ENCODE results near the gene SEC16B.

The SEC16B gene

DNA sequence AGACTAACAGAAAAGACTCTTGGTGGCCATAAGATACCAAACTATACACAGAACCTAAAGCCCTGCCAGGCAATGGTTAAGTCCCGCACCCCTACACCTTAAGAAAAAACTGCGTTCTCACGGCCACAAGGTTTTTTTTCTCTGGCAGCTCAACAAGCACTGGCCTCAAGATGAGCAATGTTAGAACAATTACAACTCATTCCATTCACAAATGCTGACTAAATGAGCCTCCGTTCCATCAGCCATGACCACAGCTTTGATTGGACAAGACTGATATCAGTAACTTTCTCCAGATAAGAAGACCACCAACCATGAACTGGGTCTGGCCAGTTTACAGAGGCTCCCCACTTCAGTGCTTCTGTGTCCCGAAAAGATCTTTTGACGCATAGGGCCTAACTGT is 31.9 kb downstream of the SEC16B start:
- Histone ChIP-seq H3K27me3 (ENCODE audit: insufficient read depth, low read length) (no peaks in the 10 kb centered on the region), H3K27ac (ENCODE audit: low read depth, low read length, poor library complexity, severe bottlenecking) (no peak overlapping the region), H2AFZ (ENCODE audit: low read length) (no peak overlapping the region), H3F3A (ENCODE audit: insufficient read depth, low read length) (no peaks in the 10 kb centered on the region), H3K9me3 (ENCODE audit: low read length) (no peaks in the 10 kb centered on the region), H3K4me2 (ENCODE audit: low read length) (no peak overlapping the region), H3K79me2 (ENCODE audit: insufficient read depth, low read length) (no peaks in the 10 kb centered on the region), H3K9me2 (ENCODE audit: low read depth, low read length) (no peaks in the 10 kb centered on the region), H4K20me1 (ENCODE audit: insufficient read depth, low read length) (no peaks in the 10 kb centered on the region), H3K9ac (ENCODE audit: low read length) (no peak overlapping the region), H3K36me3 (ENCODE audit: insufficient read depth, low read length) (no peaks in the 10 kb centered on the region), H3K4me3 (ENCODE audit: low read depth, low read length, poor library complexity, severe bottlenecking) (no peak overlapping the region), H3K4me1 (ENCODE audit: insufficient read depth, low read length, severe bottlenecking) (no peaks in the 10 kb centered on the region)
- no peak for TF ChIP-seq EZH2 (IDR thresholded peaks at IDR 0.05; ENCODE audit: borderline replicate concordance, low read length)
- TF ChIP-seq, protein P1, sequence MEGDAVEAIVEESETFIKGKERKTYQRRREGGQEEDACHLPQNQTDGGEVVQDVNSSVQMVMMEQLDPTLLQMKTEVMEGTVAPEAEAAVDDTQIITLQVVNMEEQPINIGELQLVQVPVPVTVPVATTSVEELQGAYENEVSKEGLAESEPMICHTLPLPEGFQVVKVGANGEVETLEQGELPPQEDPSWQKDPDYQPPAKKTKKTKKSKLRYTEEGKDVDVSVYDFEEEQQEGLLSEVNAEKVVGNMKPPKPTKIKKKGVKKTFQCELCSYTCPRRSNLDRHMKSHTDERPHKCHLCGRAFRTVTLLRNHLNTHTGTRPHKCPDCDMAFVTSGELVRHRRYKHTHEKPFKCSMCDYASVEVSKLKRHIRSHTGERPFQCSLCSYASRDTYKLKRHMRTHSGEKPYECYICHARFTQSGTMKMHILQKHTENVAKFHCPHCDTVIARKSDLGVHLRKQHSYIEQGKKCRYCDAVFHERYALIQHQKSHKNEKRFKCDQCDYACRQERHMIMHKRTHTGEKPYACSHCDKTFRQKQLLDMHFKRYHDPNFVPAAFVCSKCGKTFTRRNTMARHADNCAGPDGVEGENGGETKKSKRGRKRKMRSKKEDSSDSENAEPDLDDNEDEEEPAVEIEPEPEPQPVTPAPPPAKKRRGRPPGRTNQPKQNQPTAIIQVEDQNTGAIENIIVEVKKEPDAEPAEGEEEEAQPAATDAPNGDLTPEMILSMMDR (IDR thresholded peaks at IDR 0.05; ENCODE audit: low read length), result no peak

DNA sequence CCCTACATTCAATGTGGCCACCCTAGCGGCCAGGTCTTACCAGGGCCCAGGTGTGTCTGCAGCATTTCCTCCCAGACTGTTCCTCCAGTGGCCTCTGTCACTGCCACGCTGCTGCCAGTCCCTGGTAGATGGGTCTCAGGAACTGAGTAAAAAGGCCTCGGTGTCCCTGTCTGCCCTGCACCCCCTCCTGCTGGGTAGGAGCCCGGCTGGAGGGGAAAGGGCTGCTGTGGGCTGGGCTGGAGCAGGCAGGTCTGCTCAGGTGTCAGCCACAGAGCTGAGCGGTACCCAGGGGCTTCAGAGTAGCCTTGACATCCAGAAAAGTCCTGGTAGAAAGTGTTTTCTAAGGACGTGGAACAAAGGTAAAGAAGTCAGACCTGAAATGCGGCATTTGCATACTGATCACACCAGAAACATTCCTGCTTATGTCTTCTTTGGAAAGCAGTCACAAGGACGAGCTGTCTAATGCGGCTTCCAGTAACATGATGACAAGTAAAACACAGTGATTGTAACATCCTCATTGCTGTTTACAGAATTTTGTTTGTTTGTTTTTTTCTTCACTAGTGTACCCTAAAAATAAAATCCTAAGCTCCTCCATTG is 32.6 kb downstream of the SEC16B start:
- Histone ChIP-seq H3K4me3 (ENCODE audit: low read depth, low read length, poor library complexity, severe bottlenecking) (no peak overlapping the region), H3K9ac (ENCODE audit: low read length) (no peak overlapping the region), H3K36me3 (ENCODE audit: insufficient read depth, low read length) (no peaks in the 10 kb centered on the region), H3K4me1 (ENCODE audit: insufficient read depth, low read length, severe bottlenecking) (no peaks in the 10 kb centered on the region), H3K27me3 (ENCODE audit: insufficient read depth, low read length) (no peaks in the 10 kb centered on the region), H3K79me2 (ENCODE audit: insufficient read depth, low read length) (no peaks in the 10 kb centered on the region), H3K9me2 (ENCODE audit: low read depth, low read length) (no peaks in the 10 kb centered on the region), H3F3A (ENCODE audit: insufficient read depth, low read length) (no peaks in the 10 kb centered on the region), H3K9me3 (ENCODE audit: low read length) (no peaks in the 10 kb centered on the region), H2AFZ (ENCODE audit: low read length) (no peak overlapping the region), H4K20me1 (ENCODE audit: insufficient read depth, low read length) (no peaks in the 10 kb centered on the region), H3K27ac (ENCODE audit: low read depth, low read length, poor library complexity, severe bottlenecking) (no peak overlapping the region), H3K4me2 (ENCODE audit: low read length) (no peak overlapping the region)
- no peak for TF ChIP-seq EZH2 (IDR thresholded peaks at IDR 0.05; ENCODE audit: borderline replicate concordance, low read length)
- TF ChIP-seq, protein P1 (IDR thresholded peaks at IDR 0.05; ENCODE audit: low read length), result no peak

DNA sequence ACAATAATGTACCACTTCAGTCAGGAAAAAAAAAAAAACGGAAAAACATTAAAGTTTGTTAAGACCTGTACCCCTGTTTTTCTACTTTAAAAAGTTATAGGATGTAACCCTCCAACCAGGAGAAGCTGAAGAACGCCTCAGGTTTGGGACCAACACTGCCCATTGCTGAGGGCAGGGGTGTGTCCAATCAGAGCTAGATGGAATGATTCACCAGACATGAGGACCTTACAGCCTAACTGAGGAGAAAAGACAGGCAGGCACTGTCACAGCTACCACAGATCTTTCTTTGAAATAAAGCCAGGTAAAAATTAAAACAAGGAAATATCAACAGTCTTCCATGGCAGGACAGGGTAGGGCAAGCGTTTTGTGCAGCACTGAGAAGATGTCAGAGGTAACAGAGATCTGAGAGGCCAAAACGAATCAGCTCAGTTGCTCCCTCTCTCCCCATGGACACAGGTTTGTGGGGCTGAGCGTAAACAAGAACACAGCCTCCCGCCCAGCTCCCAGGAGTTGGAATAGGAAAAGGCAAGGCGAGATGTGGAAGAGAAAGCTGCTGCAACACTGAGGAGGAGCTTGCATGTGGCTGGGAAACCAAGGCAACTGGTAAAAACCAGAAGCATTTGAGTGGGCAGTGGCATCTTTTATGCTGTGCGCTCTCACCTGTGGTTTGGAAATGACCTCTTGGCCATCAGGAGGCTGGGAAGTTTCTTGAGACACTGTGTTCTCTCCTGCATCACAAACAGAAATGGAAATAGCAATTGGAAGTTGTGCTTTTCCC is 34.0 kb downstream of the SEC16B start:
- H3K9me2 ChIP-seq (ENCODE audit: low read depth, low read length), result no peaks in the 10 kb centered on the region
- H3K27ac ChIP-seq (ENCODE audit: low read depth, low read length, poor library complexity, severe bottlenecking), result no peak overlapping the region
- no peak overlapping the region for H3K9ac ChIP-seq (ENCODE audit: low read length)
- H2AFZ ChIP-seq (ENCODE audit: low read length), result no peak overlapping the region
- H3K4me2 ChIP-seq (ENCODE audit: low read length), result no peak overlapping the region
- no peak for TF ChIP-seq EZH2 (IDR thresholded peaks at IDR 0.05; ENCODE audit: borderline replicate concordance, low read length)
- TF ChIP-seq, protein P1 (IDR thresholded peaks at IDR 0.05; ENCODE audit: low read length), result no peak
- H3K9me3 ChIP-seq (ENCODE audit: low read length), result no peaks in the 10 kb centered on the region
- H4K20me1 ChIP-seq (ENCODE audit: insufficient read depth, low read length), result no peaks in the 10 kb centered on the region
- H3F3A ChIP-seq (ENCODE audit: insufficient read depth, low read length), result no peaks in the 10 kb centered on the region
- H3K36me3 ChIP-seq (ENCODE audit: insufficient read depth, low read length), result no peaks in the 10 kb centered on the region
- no peak overlapping the region for H3K4me3 ChIP-seq (ENCODE audit: low read depth, low read length, poor library complexity, severe bottlenecking)
- H3K79me2 ChIP-seq (ENCODE audit: insufficient read depth, low read length), result no peaks in the 10 kb centered on the region
- H3K27me3 ChIP-seq (ENCODE audit: insufficient read depth, low read length), result no peaks in the 10 kb centered on the region
- H3K4me1 ChIP-seq (ENCODE audit: insufficient read depth, low read length, severe bottlenecking), result no peaks in the 10 kb centered on the region

All from OCI-LY1 (cell line).